Keratinocyte (primary cell): ENCODE data around the gene ZNF425. TPM values are rescaled to one million over a fixed set of nuclear protein-coding genes. Genes with fewer than 3 reads are reported as not detected.

Experiments
- DNase-seq: peaks from one replicate; pipeline ENCODE4 v3.0.0-alpha.2; 2011; ENCODE audit warnings: low read depth, missing footprints, low spot score
- FAIRE-seq: peaks from 2 replicates; lab custom pipeline; 2011; peaks lifted over from hg19 to GRCh38; lab: Jason Lieb, UNC
- H2AFZ ChIP-seq: 2 replicates; pipeline ENCODE4 v1.6.0; 2012; ENCODE audit warnings: low read length, control low read depth, inconsistent platforms; ENCODE audit not compliant: control insufficient read depth
- H3K27ac ChIP-seq: 2 replicates; pipeline ENCODE4 v1.5.1; 2011; ENCODE audit warnings: low read length; ENCODE audit not compliant: control insufficient read depth, insufficient read depth
- H3K27me3 ChIP-seq: 3 replicates; pipeline ENCODE4 v1.6.0; 2011; ENCODE audit warnings: low read length; ENCODE audit not compliant: control insufficient read depth, insufficient read depth; ENCODE audit errors: extremely low read depth
- H3K36me3 ChIP-seq, 2 experiments: 2 replicates in 1 of 2; 3 replicates in 1 of 2; pipeline ENCODE4 v1.5.1; 2011; ENCODE audit warnings: low read length in 2 of 2, mild to moderate bottlenecking in 1 of 2; ENCODE audit not compliant: control insufficient read depth in 2 of 2, insufficient read depth in 2 of 2; ENCODE audit errors: extremely low read depth in 1 of 2
- H3K4me1 ChIP-seq: 3 replicates; pipeline ENCODE4 v1.5.1; 2011; ENCODE audit warnings: low read length; ENCODE audit not compliant: control insufficient read depth, insufficient read depth; ENCODE audit errors: extremely low read depth
- H3K4me2 ChIP-seq: 3 replicates; pipeline ENCODE4 v1.6.0; 2011; ENCODE audit warnings: low read depth, low read length; ENCODE audit not compliant: control insufficient read depth, insufficient read depth; ENCODE audit errors: extremely low read depth
- H3K4me3 ChIP-seq, 3 experiments: fragments of 200-600 bp in 1 of 3; sonication (generic) in 1 of 3; 2 replicates in 2 of 3; 3 replicates in 1 of 3; pipeline ENCODE4 v1.5.1; 2011 to 2016; ENCODE audit warnings: low read length in 3 of 3, mild to moderate bottlenecking in 3 of 3, control low read depth in 2 of 3, inconsistent platforms in 1 of 3, low read depth in 1 of 3, mixed read lengths in 1 of 3, mixed run types in 1 of 3, moderate library complexity in 1 of 3; ENCODE audit not compliant: control insufficient read depth in 2 of 3, insufficient read depth in 2 of 3; ENCODE audit errors: extremely low read depth in 1 of 3
- H3K79me2 ChIP-seq: 2 replicates; pipeline ENCODE4 v1.6.0; 2012; ENCODE audit warnings: low read length; ENCODE audit not compliant: control insufficient read depth, insufficient read depth
- H3K9ac ChIP-seq: 3 replicates; pipeline ENCODE4 v1.6.0; 2011; ENCODE audit warnings: low read length; ENCODE audit not compliant: control insufficient read depth, insufficient read depth; ENCODE audit errors: extremely low read depth
- H3K9me1 ChIP-seq: 3 replicates; pipeline ENCODE4 v1.6.0; 2011; ENCODE audit warnings: low read length; ENCODE audit not compliant: control insufficient read depth, insufficient read depth; ENCODE audit errors: extremely low read depth
- H3K9me3 ChIP-seq: 2 replicates; pipeline ENCODE4 v1.5.1; 2012; ENCODE audit warnings: low read depth, low read length; ENCODE audit not compliant: control insufficient read depth
- H4K20me1 ChIP-seq: 3 replicates; pipeline ENCODE4 v1.6.0; 2011; ENCODE audit warnings: low read length; ENCODE audit not compliant: control insufficient read depth, insufficient read depth; ENCODE audit errors: extremely low read depth
- CTCF ChIP-seq, 3 experiments: IDR thresholded peaks in 1 of 3; conservative IDR thresholded peaks in 1 of 3; optimal IDR thresholded peaks in 1 of 3; 2 replicates in 2 of 3; 3 replicates in 1 of 3; pipeline versions ENCODE3 to v1.5.1; 2011; ENCODE audit warnings: low read length in 3 of 3, mild to moderate bottlenecking in 3 of 3, moderate library complexity in 2 of 3, control low read depth in 1 of 3, inconsistent platforms in 1 of 3; ENCODE audit not compliant: insufficient read depth in 2 of 3; ENCODE audit errors: extremely low read depth in 1 of 3
- EZH2 ChIP-seq: IDR thresholded peaks from one replicate; pipeline ENCODE4 v1.6.1; 2012; ENCODE audit warnings: inconsistent platforms, mild to moderate bottlenecking, low read length, moderate library complexity
- dilution Hi-C: fragments of 300-500 bp; cut with MboI; formaldehyde crosslinking; loops from one replicate; pipeline ENCODE4 v1.7.0; 2020; ENCODE audit warnings: low sequenced_read_pairs; ENCODE audit not compliant: extremely low pct_ligation_motif_present
- polyA minus RNA-seq, 3 experiments: library from RNA; depleted of rRNA, polyadenylated mRNA; stranded (reverse); fragments of >200 nt; gene quantifications; 1 replicate in 1 of 3; 2 replicates in 1 of 3; 3 replicates in 1 of 3; pipeline ENCODE4 v1.2.3, GENCODE V29; 2011
- polyA plus RNA-seq, 5 experiments: library from polyadenylated mRNA; depleted of rRNA in 3 of 5; stranded (reverse) in 3 of 5; stranded (forward) in 1 of 5; unstranded in 1 of 5; fragments of >200 nt; gene quantifications; 1 replicate in 1 of 5; 2 replicates in 3 of 5; 3 replicates in 1 of 5; pipeline versions ENCODE4 v1.2.1 to v1.2.3, GENCODE V29; 2011 to 2012; ENCODE audit warnings: missing spikeins in 2 of 5, low read depth in 1 of 5, low replicate concordance in 1 of 5

Gene ZNF425
- 1.5 to 2.3 TPM (median 1.8 TPM) in 3 replicates for polyA plus RNA-seq
- 4.7 TPM for polyA plus RNA-seq (2011; ENCODE audit: low read depth)
- 1.5 and 2.0 TPM in 2 replicates for polyA plus RNA-seq (2011; cell fraction: cytosol; rRNA removed)
- polyA plus RNA-seq (2011; cell fraction: nucleus; rRNA removed) = 2.5 and 3.2 TPM in 2 replicates
- polyA plus RNA-seq (2012; ENCODE audit: low replicate concordance) = 2.2 and 2.9 TPM in 2 replicates
- 2.1 to 4.3 TPM (median 2.2 TPM) in 3 replicates for polyA minus RNA-seq
- polyA minus RNA-seq (2011; cell fraction: cytosol; rRNA and poly(A)+ RNA removed) = 2.1 TPM
- polyA minus RNA-seq (2011; cell fraction: nucleus; rRNA and poly(A)+ RNA removed) = 2.1 and 4.0 TPM in 2 replicates

GRCh38 chr7:149125863-149126661, at the start of gene ZNF425:
Gene ZNF425, minus strand, starts transcription at chr7:149126324. Its CDS starts 111 bp downstream, at chr7:149126213.
- H4K20me1 ChIP-seq = no peaks in the 10 kb centered on the region
- H3K4me1 ChIP-seq = peaks cover 14% of the 10 kb centered on the region
- H3K9me3 ChIP-seq = peaks cover 5% of the 10 kb centered on the region
- no peaks in the 10 kb centered on the region for H3K27me3 ChIP-seq
- H3K9ac ChIP-seq = peak within 1 kb of the TSS; percentile 97
- no peak for DNase-seq
- TF ChIP-seq EZH2 = no peak
- peak; percentile 67 to 94 (median 86) for TF ChIP-seq CTCF (optimal IDR thresholded peaks at IDR 0.05 in 1 of 3, IDR thresholded peaks at IDR 0.05 in 1 of 3, conservative IDR thresholded peaks at IDR 0.05 in 1 of 3; ENCODE audit: extremely low read depth in 1 of 3, insufficient read depth in 2 of 3, low read length in 3 of 3)
- peak within 1 kb of the TSS; percentile 95 for H2AFZ ChIP-seq
- peaks cover 7 to 8% of the 10 kb centered on the region in 2 experiments for H3K36me3 ChIP-seq
- peak within 1 kb of the TSS; percentile 97 for H3K27ac ChIP-seq
- peak within 1 kb of the TSS; percentile 93 to 99 (median 99) for H3K4me3 ChIP-seq
- dilution Hi-C loops = no loop called here
- H3K79me2 ChIP-seq = peaks cover 29% of the 10 kb centered on the region
- H3K4me2 ChIP-seq = peak within 1 kb of the TSS; percentile 94
- no peak for FAIRE-seq
- no peaks in the 10 kb centered on the region for H3K9me1 ChIP-seq

- dilution Hi-C loops = no loop called here
- FAIRE-seq (no peak), DNase-seq (no peak)
- TF ChIP-seq CTCF (optimal IDR thresholded peaks at IDR 0.05 in 1 of 3, IDR thresholded peaks at IDR 0.05 in 1 of 3, conservative IDR thresholded peaks at IDR 0.05 in 1 of 3; ENCODE audit: extremely low read depth in 1 of 3, insufficient read depth in 2 of 3, low read length in 3 of 3) (no peak), EZH2 (no peak)
- Histone ChIP-seq H3K4me1 (peaks cover 15% of the 10 kb centered on the region), H3K79me2 (peaks cover 5% of the 10 kb centered on the region), H3K9ac (no peak overlapping the region), H3K4me3 (no peak overlapping the region), H3K36me3 (peaks cover 25 to 28% of the 10 kb centered on the region in 2 experiments), H4K20me1 (no peaks in the 10 kb centered on the region), H2AFZ (no peak overlapping the region), H3K9me3 (no peaks in the 10 kb centered on the region), H3K4me2 (no peak overlapping the region), H3K27me3 (no peaks in the 10 kb centered on the region), H3K9me1 (no peaks in the 10 kb centered on the region), H3K27ac (no peak overlapping the region)
These were observed 49.0 kb upstream of the ZNF425 start for GRCh38 chr7:149175150-149175549.
